HG02588 (cell line): ENCODE data around the gene LMF1.

ENCODE experiments used
- ATAC-seq: cut with Tn5 transposase; IDR thresholded peaks from one replicate; pipeline ENCODE4 v1.9.1; 2021; ENCODE audit warnings: mild to moderate bottlenecking, moderate library complexity; ENCODE audit not compliant: unreplicated experiment

Gene LMF1

DNA sequence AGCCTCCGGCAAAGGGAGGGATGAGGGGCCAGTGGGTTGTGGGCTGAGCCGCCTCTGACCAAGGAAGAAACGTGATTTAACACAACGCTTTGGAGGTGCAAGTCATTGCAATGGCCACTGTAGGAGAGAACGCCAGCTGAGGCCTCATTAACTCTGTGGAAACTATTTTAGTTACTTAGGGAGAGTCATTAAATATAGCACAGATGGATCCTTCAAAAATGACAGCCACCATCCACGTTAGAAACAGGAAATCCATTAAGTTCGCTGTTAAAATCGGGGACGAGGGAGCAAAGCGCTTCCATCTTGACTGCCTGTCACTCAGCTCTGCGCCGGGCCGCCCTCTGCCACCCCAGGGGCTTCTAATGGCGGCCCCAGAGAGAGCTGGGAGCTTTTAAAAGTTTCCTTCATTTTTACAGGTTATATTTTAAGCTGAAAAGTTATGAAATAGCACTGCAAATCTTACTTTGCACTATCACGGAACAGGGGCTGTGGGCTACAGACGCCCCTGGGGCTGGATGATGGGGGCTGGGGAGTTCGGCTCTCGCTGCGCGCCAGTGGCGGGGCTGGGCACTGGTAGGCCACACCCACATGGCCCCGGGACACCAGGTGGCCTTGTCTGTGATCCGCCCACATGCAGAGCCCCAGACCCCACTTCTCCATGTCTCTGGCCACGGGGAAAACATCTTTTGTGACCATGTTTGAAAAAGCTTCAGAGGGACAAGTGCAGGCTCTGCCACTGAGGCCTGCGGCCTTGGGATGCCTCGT, 54.6 kb downstream of the LMF1 start:
- ATAC-seq = no peak

GRCh38 chr16:915546-915945, 55.2 kb downstream of the LMF1 start:
- ATAC-seq = no peak

GRCh38 chr16:914440-914839, 56.3 kb downstream of the LMF1 start:
- no peak for ATAC-seq

GRCh38 chr16:913817-914439, 56.9 kb downstream of the LMF1 start:
- no peak for ATAC-seq

- no peak for ATAC-seq
Measured at GRCh38 chr16:912684-913613, 57.8 kb downstream of the LMF1 start.

DNA sequence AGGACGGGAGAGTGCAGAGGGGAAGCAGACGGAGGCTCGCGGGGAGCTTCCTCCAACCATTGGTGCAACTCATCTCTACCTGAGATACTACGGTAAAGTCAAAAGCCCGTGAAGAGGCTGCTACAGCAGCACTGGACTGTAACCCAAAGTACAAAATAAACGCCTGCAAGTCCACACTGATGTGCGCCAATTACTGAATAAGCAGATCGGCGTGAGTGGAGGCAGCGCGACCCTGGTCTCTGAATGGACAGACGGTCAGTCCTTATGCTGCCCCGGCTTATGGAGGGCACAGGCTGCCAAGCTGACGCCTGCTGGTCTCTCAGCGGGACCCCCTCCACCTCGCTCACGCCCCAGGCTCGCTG, 58.5 kb downstream of the LMF1 start:
- ATAC-seq = no peak

DNA sequence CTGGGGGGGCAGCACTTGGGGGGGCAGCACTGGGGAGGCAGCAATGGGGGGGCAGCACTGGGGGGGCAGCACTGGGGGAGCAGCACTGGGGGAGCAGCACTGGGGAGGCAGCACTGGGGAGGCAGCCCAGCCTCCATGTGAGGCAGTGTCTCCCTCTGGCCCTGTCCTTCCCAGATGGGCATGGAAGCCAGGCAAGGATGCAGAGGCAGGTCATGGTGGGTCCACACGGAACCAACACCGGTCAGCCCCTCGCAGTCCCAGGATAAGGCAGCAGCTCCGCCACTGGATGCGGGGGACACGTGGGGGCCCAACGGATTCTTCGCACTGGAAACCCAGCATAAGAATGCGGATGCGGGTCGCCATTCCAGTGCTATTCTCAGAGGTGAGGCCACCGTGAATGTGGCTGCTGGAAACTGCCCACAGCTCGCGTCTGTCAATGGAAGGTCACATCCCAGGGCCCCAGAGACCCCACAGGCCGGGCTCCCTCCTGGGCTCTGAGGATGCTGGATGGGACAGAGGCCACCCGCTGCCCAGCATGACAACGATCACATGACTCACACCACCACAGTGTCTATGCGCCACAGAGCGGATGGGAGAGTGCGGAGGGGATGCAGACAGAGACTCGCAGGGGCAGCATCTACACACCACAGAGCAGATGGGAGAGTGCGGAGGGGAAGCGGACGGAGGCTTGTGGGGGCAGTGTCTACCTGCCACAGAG, 59.0 kb downstream of the LMF1 start:
- ATAC-seq = no peak

- no peak for ATAC-seq
Measured at GRCh38 chr16:911101-911500, 59.7 kb downstream of the LMF1 start.

GRCh38 chr16:910181-910580, 60.6 kb downstream of the LMF1 start:
- no peak for ATAC-seq

- ATAC-seq = no peak
Measured at GRCh38 chr16:909281-910000, 61.3 kb downstream of the LMF1 start.

DNA sequence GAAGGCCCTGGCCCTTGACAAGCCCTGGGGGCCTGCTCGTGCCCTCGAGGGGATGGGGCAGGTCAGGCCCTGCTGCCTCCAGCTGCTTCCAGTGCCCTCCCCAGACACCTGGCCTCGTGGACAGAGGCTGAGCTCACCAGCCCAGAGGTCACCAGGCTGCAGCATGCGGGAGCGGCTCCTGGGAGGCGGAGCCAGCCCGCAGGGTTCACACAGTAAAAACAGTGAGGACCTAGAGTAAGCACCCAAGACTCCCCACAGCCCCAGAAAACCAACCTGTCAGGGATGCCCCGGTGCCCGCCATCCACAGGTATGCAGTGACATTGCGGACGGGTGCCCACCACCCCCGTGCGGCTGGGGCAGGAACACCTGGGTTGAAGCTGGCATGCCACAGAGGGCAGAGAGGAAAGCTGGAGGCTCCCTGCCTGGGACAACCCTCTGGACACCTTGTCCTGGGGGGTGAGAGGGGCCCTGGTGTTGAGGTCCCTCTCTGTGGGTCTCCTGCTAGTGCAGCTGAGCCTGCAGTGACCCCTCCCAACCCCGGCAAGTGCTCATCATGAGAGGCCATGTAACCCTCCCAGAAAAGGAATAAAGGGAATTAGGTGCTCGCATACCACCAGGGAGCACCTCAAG, 62.1 kb downstream of the LMF1 start:
- no peak for ATAC-seq

GRCh38 chr16:907842-908241, 62.9 kb downstream of the LMF1 start:
- ATAC-seq = no peak

DNA sequence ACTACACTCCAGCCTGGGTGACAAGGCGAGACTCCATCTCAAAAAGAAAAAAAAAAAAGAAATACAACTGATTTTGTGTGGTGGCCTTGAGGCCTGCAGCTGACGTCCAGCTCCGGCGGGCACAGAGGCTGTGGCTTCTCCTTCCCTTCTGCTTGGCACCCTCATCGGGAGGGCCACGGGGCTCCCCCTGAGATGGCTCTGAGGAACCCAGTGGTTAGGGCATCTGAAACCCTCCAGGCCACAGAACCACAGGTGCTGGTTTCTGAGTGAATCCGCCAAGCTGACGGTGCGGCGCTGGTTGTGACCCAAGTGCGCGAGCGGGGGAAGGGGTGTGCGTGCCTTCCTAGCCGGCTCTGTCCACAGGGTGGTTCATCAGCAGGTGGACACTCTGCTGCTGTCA, 63.4 kb downstream of the LMF1 start:
- ATAC-seq = no peak

GRCh38 chr16:906296-906695, 64.5 kb downstream of the LMF1 start:
- no peak for ATAC-seq

DNA sequence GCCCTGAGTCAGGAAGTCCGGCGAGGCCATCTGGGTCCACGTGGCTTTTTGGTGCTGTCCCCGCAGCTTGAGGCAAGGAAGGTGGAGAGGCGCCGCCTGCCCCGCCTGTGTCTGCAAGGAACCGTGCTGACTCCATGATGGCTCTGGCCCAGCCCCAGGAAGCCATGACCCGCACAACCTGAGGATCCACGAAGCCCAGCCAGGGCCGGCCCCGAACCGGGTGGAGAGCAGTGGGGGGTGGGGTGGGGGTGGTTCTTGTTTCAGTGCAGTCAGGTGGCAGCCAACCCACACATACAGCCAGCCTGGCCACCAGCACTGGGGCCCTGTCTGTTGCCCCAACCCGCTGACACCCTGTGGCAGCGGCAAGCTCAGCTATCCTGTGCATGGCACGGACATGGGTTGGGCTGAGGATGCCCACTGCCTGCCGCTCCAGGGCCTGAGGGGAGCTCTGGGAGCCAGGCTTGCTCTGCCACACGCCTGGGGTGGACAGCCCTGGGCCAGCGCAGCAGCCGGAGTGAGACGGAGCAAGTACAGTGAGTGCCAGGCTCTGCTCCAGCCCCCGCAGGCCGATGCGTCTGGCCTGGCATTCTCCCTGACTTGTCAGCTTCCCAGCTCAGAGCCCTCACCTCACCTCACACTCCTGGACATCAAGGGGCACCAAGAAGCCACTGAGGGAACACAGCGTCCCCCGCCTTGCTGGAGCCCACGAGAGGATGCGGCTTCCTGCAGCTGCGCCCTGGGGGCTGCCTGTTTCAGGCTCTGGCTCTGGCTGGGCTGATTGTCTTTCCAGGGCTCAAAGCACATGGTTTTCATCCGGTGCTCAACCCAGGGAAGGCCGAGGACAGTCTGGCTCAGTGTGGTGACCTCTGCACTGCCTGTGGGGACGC, 68.8 kb downstream of the LMF1 start:
- ATAC-seq = no peak

DNA sequence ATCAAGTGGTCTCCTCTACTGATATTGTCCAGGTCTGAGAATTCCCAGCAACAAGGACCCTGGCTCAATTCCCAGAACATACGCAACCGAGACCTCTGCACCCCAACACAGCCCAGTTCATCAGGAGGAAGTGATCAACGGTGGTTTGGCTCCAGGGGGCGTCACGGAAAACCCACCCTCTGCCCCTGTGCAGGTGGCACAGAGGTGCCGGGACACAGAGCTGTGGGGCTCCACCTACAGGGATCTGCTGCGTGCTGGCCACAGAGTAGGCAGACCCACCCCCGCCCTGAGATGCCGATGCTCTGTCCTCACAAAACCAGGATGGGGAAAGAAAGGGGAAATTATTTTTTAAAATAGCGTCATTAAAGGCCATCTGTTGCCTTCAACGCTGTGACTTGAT, 69.6 kb downstream of the LMF1 start:
- ATAC-seq = no peak

DNA sequence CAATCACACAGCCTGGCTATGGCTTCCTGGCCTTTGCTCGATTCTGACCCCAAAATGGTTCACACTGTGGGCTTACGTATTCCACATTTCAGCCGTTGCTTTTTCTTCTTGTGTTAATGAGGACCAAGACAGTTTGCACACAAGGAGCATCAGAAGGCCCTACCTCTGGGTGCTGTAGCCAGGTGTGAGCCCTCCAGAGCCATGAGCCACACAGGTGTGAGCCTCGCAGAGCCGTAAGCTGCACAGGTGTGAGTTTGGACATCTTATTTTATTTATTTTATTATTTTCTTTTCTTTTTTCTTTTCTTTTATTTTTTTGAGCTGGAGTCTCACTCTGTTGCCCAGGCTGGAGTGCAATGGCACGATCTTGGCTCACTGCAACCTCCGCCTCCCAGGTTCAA, 70.6 kb downstream of the LMF1 start:
- ATAC-seq = no peak

DNA sequence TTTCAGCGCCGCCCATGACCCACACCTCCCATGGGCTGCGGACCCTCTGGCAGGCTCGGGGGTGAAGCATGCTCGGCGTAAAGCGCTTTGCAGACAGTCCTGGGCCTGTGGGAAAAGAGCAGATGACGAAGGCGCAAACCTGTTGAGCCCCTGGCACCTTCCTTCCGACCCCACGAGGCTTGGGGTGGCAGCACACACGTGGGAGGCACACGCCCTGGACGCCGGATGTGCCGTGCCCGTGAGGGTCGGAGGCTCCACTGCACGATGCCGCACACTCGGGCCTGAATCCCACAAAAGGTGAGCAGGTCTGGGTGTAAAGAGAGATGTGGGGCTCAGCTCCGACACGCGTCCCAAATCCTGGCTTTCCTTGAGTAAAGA, 71.1 kb downstream of the LMF1 start:
- no peak for ATAC-seq
